Caco-2 (cell line): ENCODE results near the gene NRXN3. TPM values are rescaled to one million over a fixed set of nuclear protein-coding genes. Genes with fewer than 3 reads are reported as not detected.

ENCODE experiments used
- BruUV-seq: library from RNA; stranded (reverse); fragments of 400-500 nt; replicated peaks from 2 replicates; lab custom pipeline; 2021; lab: Mats Ljungman, UMichigan
- CTCF ChIA-PET: fragments of 300-600 bp; sonication (Branson Sonifier 250); formaldehyde crosslinking; loops from one replicate; lab custom pipeline; 2022; ENCODE audit warnings: antibody characterized with exemption; lab: Charles Lee
- POLR2A ChIA-PET: fragments of 300-600 bp; sonication (Branson Sonifier 250); formaldehyde crosslinking; loops from one replicate; lab custom pipeline; 2022; ENCODE audit warnings: antibody characterized with exemption; lab: Charles Lee
- DNase-seq, 2 experiments: peaks; one replicate each; pipeline versions ENCODE4 v3.0.0 to v3.0.0-alpha.2; 2020 to 2022
- H3K27me3 ChIP-seq: replicated peaks from 2 replicates; pipeline ENCODE4 v1.6.0; 2011; ENCODE audit warnings: low read length; ENCODE audit not compliant: control insufficient read depth, insufficient read depth
- H3K36me3 ChIP-seq: 2 replicates; pipeline ENCODE4 v1.5.1; 2011; ENCODE audit warnings: low read length; ENCODE audit not compliant: control insufficient read depth, insufficient read depth
- H3K4me1 ChIP-seq: fragments of 250-450 bp; sonication (Bioruptor Pico); 2 replicates; pipeline ENCODE4 v1.5.1; 2020; ENCODE audit warnings: mild to moderate bottlenecking
- H3K4me3 ChIP-seq: 2 replicates; pipeline ENCODE4 v1.5.1; 2011; ENCODE audit warnings: low read depth, mild to moderate bottlenecking, control low read depth, low read length
- H3K9me3 ChIP-seq: fragments of 250-450 bp; sonication (Bioruptor Pico); 2 replicates; pipeline ENCODE4 v1.5.1; 2020; ENCODE audit warnings: mild to moderate bottlenecking, moderate library complexity
- H3K27ac Mint-ChIP-seq: one replicate; pipeline ENCODE4 v1.8.0; 2022; ENCODE audit warnings: mixed read lengths; ENCODE audit not compliant: unreplicated experiment
- H3K27me3 Mint-ChIP-seq: one replicate; pipeline ENCODE4 v1.8.0; 2022; ENCODE audit warnings: mixed read lengths; ENCODE audit not compliant: insufficient read depth, unreplicated experiment
- H3K36me3 Mint-ChIP-seq: one replicate; pipeline ENCODE4 v1.8.0; 2022; ENCODE audit warnings: mild to moderate bottlenecking, mixed read lengths; ENCODE audit not compliant: insufficient read depth, unreplicated experiment
- H3K4me1 Mint-ChIP-seq: one replicate; pipeline ENCODE4 v1.8.0; 2022; ENCODE audit warnings: low read depth, mixed read lengths; ENCODE audit not compliant: unreplicated experiment
- H3K4me3 Mint-ChIP-seq: one replicate; pipeline ENCODE4 v1.8.0; 2022; ENCODE audit warnings: mild to moderate bottlenecking, moderate library complexity, mixed read lengths; ENCODE audit not compliant: unreplicated experiment
- H3K9me3 Mint-ChIP-seq: one replicate; pipeline ENCODE4 v1.8.0; 2022; ENCODE audit warnings: mixed read lengths; ENCODE audit not compliant: unreplicated experiment
- CTCF ChIP-seq, 2 experiments: fragments of 200-600 bp in 1 of 2; IDR thresholded peaks; 1 replicate in 1 of 2; 2 replicates in 1 of 2; pipeline versions ENCODE4 v1.5.1 to v1.8.0; 2011 to 2022; ENCODE audit warnings: antibody characterized with exemption in 1 of 2, control low read depth in 1 of 2, inconsistent platforms in 1 of 2, low read depth in 1 of 2, low read length in 1 of 2, mild to moderate bottlenecking in 1 of 2, moderate library complexity in 1 of 2; ENCODE audit not compliant: insufficient read depth in 1 of 2, severe bottlenecking in 1 of 2, unreplicated experiment in 1 of 2
- intact Hi-C: fragments of 100-400 bp; cut with micrococcal nuclease; formaldehyde crosslinking; loops from one replicate; pipeline ENCODE4 v1.10.0; 2022; ENCODE audit not compliant: unreplicated experiment
- total RNA-seq: library from RNA; stranded (reverse); gene quantifications from 2 replicates; pipeline ENCODE4 v1.2.3, GENCODE V29; 2022

Gene NRXN3
- total RNA-seq, 1 experiment from 2014 or later: 12.4 TPM

GRCh38 chr14:79352076-79352630, 1182.0 kb downstream of the NRXN3 start:
- H3K36me3 ChIP-seq: no peaks in the 10 kb centered on the region
- no peak overlapping the region for H3K4me3 ChIP-seq
- peaks cover 28% of the 10 kb centered on the region for H3K4me1 ChIP-seq
- TF ChIP-seq CTCF (IDR thresholded peaks at IDR 0.05; ENCODE audit: insufficient read depth in 1 of 2, low read depth in 1 of 2, low read length in 1 of 2, severe bottlenecking in 1 of 2, unreplicated experiment in 1 of 2): no peak
- BruUV-seq: no TSS peak
- DNase-seq: peak in 1 of 2 experiments; percentile 70
- Mint-ChIP-seq H3K27ac (no peak overlapping the region), H3K4me3 (no peak overlapping the region), H3K36me3 (no peaks in the 10 kb centered on the region), H3K9me3 (peaks cover 11% of the 10 kb centered on the region), H3K4me1 (peaks cover 27% of the 10 kb centered on the region), H3K27me3 (no peaks in the 10 kb centered on the region)
- ChIA-PET CTCF (interaction anchor here (0.6 kb wide), 1 partner anchor 321 kb away, joined by 5 read pairs; no protein-coding TSS in a partner anchor), POLR2A (no interaction called here)
- no peaks in the 10 kb centered on the region for H3K9me3 ChIP-seq
- intact Hi-C loops: loop anchor here (2.0 to 10.0 kb wide), 3 partner anchors 69 to 337 kb away; no protein-coding TSS in a partner anchor
- no peaks in the 10 kb centered on the region for H3K27me3 ChIP-seq

- Mint-ChIP-seq H3K27me3 (no peaks in the 10 kb centered on the region), H3K4me3 (no peak overlapping the region), H3K9me3 (peaks cover 5% of the 10 kb centered on the region), H3K36me3 (no peaks in the 10 kb centered on the region), H3K27ac (no peak overlapping the region), H3K4me1 (peaks cover 27% of the 10 kb centered on the region)
- intact Hi-C loops: loop anchor here (10.0 kb wide), 1 partner anchor 340 kb away; no protein-coding TSS in a partner anchor
- Histone ChIP-seq H3K9me3 (no peaks in the 10 kb centered on the region), H3K4me3 (no peak overlapping the region), H3K27me3 (no peaks in the 10 kb centered on the region), H3K36me3 (no peaks in the 10 kb centered on the region), H3K4me1 (peaks cover 39% of the 10 kb centered on the region)
- POLR2A ChIA-PET: no interaction called here
- CTCF ChIA-PET: no interaction called here
- no peak for DNase-seq
- BruUV-seq: no TSS peak
- TF ChIP-seq CTCF (IDR thresholded peaks at IDR 0.05; ENCODE audit: insufficient read depth in 1 of 2, low read depth in 1 of 2, low read length in 1 of 2, severe bottlenecking in 1 of 2, unreplicated experiment in 1 of 2): no peak
These were observed 1184.2 kb downstream of the NRXN3 start for GRCh38 chr14:79354336-79354735.

GRCh38 chr14:79356040-79356439, 1185.9 kb downstream of the NRXN3 start:
- intact Hi-C loops: loop anchor here (10.0 kb wide), 1 partner anchor 341 kb away; no protein-coding TSS in a partner anchor
- Mint-ChIP-seq H3K4me1 (peaks cover 26% of the 10 kb centered on the region), H3K4me3 (no peak overlapping the region), H3K27ac (no peak overlapping the region), H3K27me3 (no peaks in the 10 kb centered on the region), H3K36me3 (no peaks in the 10 kb centered on the region), H3K9me3 (no peaks in the 10 kb centered on the region)
- Histone ChIP-seq H3K9me3 (no peaks in the 10 kb centered on the region), H3K4me3 (no peak overlapping the region), H3K4me1 (peaks cover 39% of the 10 kb centered on the region), H3K36me3 (no peaks in the 10 kb centered on the region), H3K27me3 (no peaks in the 10 kb centered on the region)
- ChIA-PET POLR2A (no interaction called here), CTCF (no interaction called here)
- DNase-seq: no peak
- TF ChIP-seq CTCF (IDR thresholded peaks at IDR 0.05; ENCODE audit: insufficient read depth in 1 of 2, low read depth in 1 of 2, low read length in 1 of 2, severe bottlenecking in 1 of 2, unreplicated experiment in 1 of 2): peak in 1 of 2 experiments; percentile 8
- no TSS peak for BruUV-seq
